Neural cell (in vitro differentiated cells): Measurements from ENCODE around the gene RAPGEF2. TPM values are rescaled to one million over a fixed set of nuclear protein-coding genes. Genes with fewer than 3 reads are reported as not detected.

Experiments
- H2AFZ ChIP-seq: fragments of 200-600, 300-800 bp; sonication (generic), shearing (Covaris generic); 2 replicates; pipeline ENCODE4 v1.6.0; 2014; ENCODE audit warnings: low read depth, mild to moderate bottlenecking, antibody characterized with exemption, low read length, moderate library complexity
- H3F3A ChIP-seq: fragments of 200-600 bp; shearing (Covaris generic); 2 replicates; pipeline ENCODE4 v1.6.1; 2016; ENCODE audit warnings: mild to moderate bottlenecking, moderate library complexity, mixed read lengths, antibody characterized with exemption, low read length; ENCODE audit not compliant: insufficient read depth, poor library complexity, severe bottlenecking
- H3K27ac ChIP-seq: fragments of 200-600, 300-800 bp; sonication (generic), shearing (Covaris generic); 2 replicates; pipeline ENCODE4 v1.5.1; 2014; ENCODE audit warnings: mild to moderate bottlenecking, low read length, moderate library complexity
- H3K27me3 ChIP-seq: fragments of 300-800, 200-600 bp; sonication (generic), shearing (Covaris generic); 2 replicates; pipeline ENCODE4 v1.6.0; 2014; ENCODE audit warnings: mild to moderate bottlenecking, low read depth, low read length, moderate library complexity; ENCODE audit not compliant: insufficient read depth
- H3K36me3 ChIP-seq: fragments of 300-800, 200-600 bp; sonication (generic), shearing (Covaris generic); 2 replicates; pipeline ENCODE4 v1.5.1; 2014; ENCODE audit warnings: mild to moderate bottlenecking, antibody characterized with exemption, low read length, moderate library complexity; ENCODE audit not compliant: insufficient read depth
- H3K4me2 ChIP-seq: fragments of 300-800, 200-600 bp; sonication (generic), shearing (Covaris generic); 2 replicates; pipeline ENCODE4 v1.6.0; 2014; ENCODE audit warnings: mild to moderate bottlenecking, low read length
- H3K4me3 ChIP-seq: fragments of 300-800, 200-600 bp; sonication (generic), shearing (Covaris generic); 2 replicates; pipeline ENCODE4 v1.5.1; 2014; ENCODE audit warnings: mild to moderate bottlenecking, low read length, moderate library complexity
- H3K79me2 ChIP-seq: fragments of 200-600 bp; shearing (Covaris generic); replicated peaks from 2 replicates; pipeline ENCODE4 v1.6.0; 2014; ENCODE audit warnings: mild to moderate bottlenecking, low read length, moderate library complexity; ENCODE audit not compliant: insufficient read depth
- H3K9ac ChIP-seq: fragments of 300-800, 200-600 bp; sonication (generic), shearing (Covaris generic); 2 replicates; pipeline ENCODE4 v1.6.1; 2016; ENCODE audit warnings: mild to moderate bottlenecking, low read length, mixed read lengths
- H3K9me2 ChIP-seq: fragments of 200-600 bp; shearing (Covaris generic); 2 replicates; pipeline ENCODE4 v1.6.1; 2016; ENCODE audit warnings: mild to moderate bottlenecking, low read length, mixed read lengths; ENCODE audit not compliant: insufficient read depth
- H3K9me3 ChIP-seq: fragments of 200-600, 300-800 bp; sonication (generic), shearing (Covaris generic); 2 replicates; pipeline ENCODE4 v1.6.1; 2016; ENCODE audit warnings: mild to moderate bottlenecking, mixed run types, low read length, moderate library complexity, mixed read lengths
- H4K20me1 ChIP-seq: fragments of 200-600 bp; shearing (Covaris generic); 2 replicates; pipeline ENCODE4 v1.6.1; 2016; ENCODE audit warnings: mild to moderate bottlenecking, mixed run types; ENCODE audit not compliant: insufficient read depth
- EP300 ChIP-seq: fragments of 450-650 bp; conservative IDR thresholded peaks from 2 replicates; pipeline ENCODE4 v1.6.1; 2014; ENCODE audit warnings: antibody characterized with exemption, mild to moderate bottlenecking, moderate library complexity; ENCODE audit not compliant: poor library complexity, severe bottlenecking
- EZH2 ChIP-seq: fragments of 200-600, 300-800 bp; shearing (Covaris generic), sonication (generic); IDR thresholded peaks from 2 replicates; pipeline ENCODE4 v1.6.1; 2014; ENCODE audit warnings: antibody characterized with exemption, low read length, borderline replicate concordance, mild to moderate bottlenecking; ENCODE audit not compliant: insufficient read depth, poor library complexity, severe bottlenecking
- MXI1 ChIP-seq: fragments of 450-650 bp; conservative IDR thresholded peaks from 2 replicates; pipeline ENCODE4 v1.6.1; 2014; ENCODE audit warnings: antibody characterized with exemption, mild to moderate bottlenecking; ENCODE audit not compliant: poor library complexity, severe bottlenecking
- POLR2AphosphoS5 ChIP-seq: IDR thresholded peaks from 2 replicates; pipeline ENCODE4 v1.6.1; 2012
- RAD21 ChIP-seq: fragments of 450-650 bp; conservative IDR thresholded peaks from 2 replicates; pipeline ENCODE4 v1.6.1; 2014; ENCODE audit warnings: antibody characterized with exemption, mild to moderate bottlenecking, moderate library complexity
- REST ChIP-seq: IDR thresholded peaks from 2 replicates; pipeline ENCODE4 v1.6.1; 2012; ENCODE audit warnings: borderline replicate concordance
- SMC3 ChIP-seq: fragments of 450-650 bp; conservative IDR thresholded peaks from 2 replicates; pipeline ENCODE4 v1.6.1; 2014; ENCODE audit warnings: antibody characterized with exemption, mild to moderate bottlenecking, moderate library complexity; ENCODE audit not compliant: poor library complexity
- TAF1 ChIP-seq: IDR thresholded peaks from 2 replicates; pipeline ENCODE4 v1.6.1; 2012; ENCODE audit warnings: low read depth
- polyA plus RNA-seq: library from polyadenylated mRNA; depleted of rRNA; stranded (reverse); fragments of >200 nt; gene quantifications from 2 replicates; pipeline ENCODE4 v1.2.3, GENCODE V29; 2014
- TF ChIP-seq, protein P1 (sequence below): fragments of 450-650 bp; IDR thresholded peaks from 2 replicates; pipeline ENCODE4 v1.5.1; 2014; ENCODE audit warnings: antibody characterized with exemption, mild to moderate bottlenecking, moderate library complexity; ENCODE audit not compliant: poor library complexity, severe bottlenecking

RAPGEF2 gene
- polyA plus RNA-seq, 1 donor from 2014 or later = 134 TPM

- Histone ChIP-seq H3K27me3 (no peaks in the 10 kb centered on the region), H3K9ac (no peak overlapping the region), H3K4me2 (no peak overlapping the region), H2AFZ (no peak overlapping the region), H3K79me2 (peaks cover 49% of the 10 kb centered on the region), H3K36me3 (peaks cover 11% of the 10 kb centered on the region), H3K27ac (no peak overlapping the region), H3K9me3 (no peaks in the 10 kb centered on the region), H3F3A (no peaks in the 10 kb centered on the region), H3K9me2 (no peaks in the 10 kb centered on the region), H3K4me3 (no peak overlapping the region), H4K20me1 (peaks cover 7% of the 10 kb centered on the region)
- TF ChIP-seq RAD21 (no peak), REST (no peak)
Observed at GRCh38 chr4:159197260-159197884, 94.5 kb downstream of the RAPGEF2 start.

DNA sequence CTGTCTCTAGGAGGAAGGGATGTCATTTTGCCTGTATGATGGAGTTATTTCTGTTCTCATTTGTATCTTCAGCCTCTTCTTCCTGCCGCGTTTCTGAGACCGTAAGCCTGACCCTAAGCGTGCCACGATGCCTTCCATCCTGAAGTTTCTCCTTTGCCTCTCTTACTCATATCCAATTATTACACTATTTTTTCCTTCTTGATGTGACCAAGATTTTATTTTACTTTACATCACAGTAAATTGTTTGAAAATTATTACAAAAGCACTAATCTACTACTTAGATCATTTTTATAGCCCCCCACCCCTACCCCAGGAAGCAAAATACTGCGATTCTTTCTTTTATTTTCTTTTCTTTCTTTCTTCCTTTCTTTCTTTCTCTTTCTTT is 95.0 kb downstream of the RAPGEF2 start:
- no peak overlapping the region for H2AFZ ChIP-seq
- H3K27me3 ChIP-seq = no peaks in the 10 kb centered on the region
- H3K36me3 ChIP-seq = peaks cover 11% of the 10 kb centered on the region
- no peak overlapping the region for H3K4me2 ChIP-seq
- H3K27ac ChIP-seq = no peak overlapping the region
- H3K4me3 ChIP-seq = no peak overlapping the region
- H3F3A ChIP-seq = no peaks in the 10 kb centered on the region
- peaks cover 44% of the 10 kb centered on the region for H3K79me2 ChIP-seq
- H4K20me1 ChIP-seq = peaks cover 7% of the 10 kb centered on the region
- no peak overlapping the region for H3K9ac ChIP-seq
- no peaks in the 10 kb centered on the region for H3K9me2 ChIP-seq
- TF ChIP-seq POLR2AphosphoS5 = no peak
- TF ChIP-seq REST = no peak
- no peak for TF ChIP-seq MXI1
- TF ChIP-seq, protein P1, sequence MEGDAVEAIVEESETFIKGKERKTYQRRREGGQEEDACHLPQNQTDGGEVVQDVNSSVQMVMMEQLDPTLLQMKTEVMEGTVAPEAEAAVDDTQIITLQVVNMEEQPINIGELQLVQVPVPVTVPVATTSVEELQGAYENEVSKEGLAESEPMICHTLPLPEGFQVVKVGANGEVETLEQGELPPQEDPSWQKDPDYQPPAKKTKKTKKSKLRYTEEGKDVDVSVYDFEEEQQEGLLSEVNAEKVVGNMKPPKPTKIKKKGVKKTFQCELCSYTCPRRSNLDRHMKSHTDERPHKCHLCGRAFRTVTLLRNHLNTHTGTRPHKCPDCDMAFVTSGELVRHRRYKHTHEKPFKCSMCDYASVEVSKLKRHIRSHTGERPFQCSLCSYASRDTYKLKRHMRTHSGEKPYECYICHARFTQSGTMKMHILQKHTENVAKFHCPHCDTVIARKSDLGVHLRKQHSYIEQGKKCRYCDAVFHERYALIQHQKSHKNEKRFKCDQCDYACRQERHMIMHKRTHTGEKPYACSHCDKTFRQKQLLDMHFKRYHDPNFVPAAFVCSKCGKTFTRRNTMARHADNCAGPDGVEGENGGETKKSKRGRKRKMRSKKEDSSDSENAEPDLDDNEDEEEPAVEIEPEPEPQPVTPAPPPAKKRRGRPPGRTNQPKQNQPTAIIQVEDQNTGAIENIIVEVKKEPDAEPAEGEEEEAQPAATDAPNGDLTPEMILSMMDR = no peak
- TF ChIP-seq TAF1 = no peak
- no peak for TF ChIP-seq EZH2
- TF ChIP-seq RAD21 = no peak
- no peak for TF ChIP-seq SMC3
- TF ChIP-seq EP300 = no peak
- H3K9me3 ChIP-seq = no peaks in the 10 kb centered on the region
